PC-3 (cell line): ENCODE data around the gene FOXO3. TPM values are rescaled to one million over a fixed set of nuclear protein-coding genes. Genes with fewer than 3 reads are reported as not detected.

Source experiments
- ATAC-seq: fragments of 200-7000 bp; cut with Tn5 transposase; 2 replicates; pipeline ENCODE4 v1.9.1; 2020; ENCODE audit warnings: mild to moderate bottlenecking, moderate library complexity
- BruUV-seq: library from RNA; stranded (reverse); fragments of 400-500 nt; replicated peaks from 2 replicates; lab custom pipeline; 2021; lab: Mats Ljungman, UMichigan
- CTCF ChIA-PET: fragments of 300-600 bp; sonication (Branson Sonifier 250); formaldehyde crosslinking; loops from one replicate; lab custom pipeline; 2022; ENCODE audit warnings: antibody characterized with exemption; lab: Charles Lee
- POLR2A ChIA-PET: fragments of 300-600 bp; sonication (Branson Sonifier 250); formaldehyde crosslinking; loops from one replicate; lab custom pipeline; 2022; ENCODE audit warnings: antibody characterized with exemption; ENCODE audit not compliant: unreplicated experiment; lab: Charles Lee
- DNase-seq: peaks from one replicate; pipeline ENCODE4 v3.0.0-alpha.2; 2015
- H2AFZ ChIP-seq: fragments of 300-600 bp; sonication (generic); 2 replicates; pipeline ENCODE4 v1.6.0; 2016; ENCODE audit warnings: antibody characterized with exemption, low read length
- H3F3A ChIP-seq: fragments of 300-600 bp; sonication (generic); one replicate; pipeline ENCODE4 v1.6.0; 2017; ENCODE audit warnings: antibody characterized with exemption, low read length, control low read depth, mild to moderate bottlenecking; ENCODE audit not compliant: unreplicated experiment
- H3K27ac ChIP-seq: fragments of 300-600 bp; sonication (generic); 2 replicates; pipeline ENCODE4 v1.5.1; 2016; ENCODE audit warnings: mild to moderate bottlenecking, low read length
- H3K27me3 ChIP-seq: fragments of 300-600 bp; sonication (generic); 2 replicates; pipeline ENCODE4 v1.6.1; 2016; ENCODE audit warnings: low read length, mixed read lengths
- H3K36me3 ChIP-seq: fragments of 300-600 bp; sonication (generic); 2 replicates; pipeline ENCODE4 v1.6.1; 2016; ENCODE audit warnings: low read depth, mixed run types, low read length, mixed read lengths
- H3K4me1 ChIP-seq: fragments of 300-600 bp; sonication (generic); 2 replicates; pipeline ENCODE4 v1.5.1; 2016; ENCODE audit warnings: low read length; ENCODE audit not compliant: insufficient read depth
- H3K4me2 ChIP-seq: fragments of 300-600 bp; sonication (generic); 2 replicates; pipeline ENCODE4 v1.6.0; 2016; ENCODE audit warnings: low read length
- H3K4me3 ChIP-seq: fragments of 300-600 bp; sonication (generic); 2 replicates; pipeline ENCODE4 v1.5.1; 2016; ENCODE audit warnings: mild to moderate bottlenecking, low read length, mixed read lengths
- H3K79me2 ChIP-seq: fragments of 300-600 bp; sonication (generic); 2 replicates; pipeline ENCODE4 v1.6.1; 2017; ENCODE audit warnings: low read length, mixed read lengths
- H3K9ac ChIP-seq: fragments of 300-600 bp; sonication (generic); 2 replicates; pipeline ENCODE4 v1.6.0; 2016; ENCODE audit warnings: mild to moderate bottlenecking, low read length
- H3K9me2 ChIP-seq: fragments of 300-600 bp; sonication (generic); replicated peaks from 2 replicates; pipeline ENCODE4 v1.6.1; 2016; ENCODE audit warnings: mixed run types, low read length, mixed read lengths
- H3K9me3 ChIP-seq: fragments of 300-600 bp; sonication (generic); 2 replicates; pipeline ENCODE4 v1.6.1; 2016; ENCODE audit warnings: low read length, mixed read lengths
- H4K20me1 ChIP-seq: fragments of 300-600 bp; sonication (generic); 2 replicates; pipeline ENCODE4 v1.6.1; 2016; ENCODE audit warnings: low read length, mixed read lengths
- EZH2 ChIP-seq: fragments of 300-600 bp; sonication (generic); IDR thresholded peaks from one replicate; pipeline ENCODE4 v1.6.1; 2017; ENCODE audit warnings: antibody characterized with exemption, mild to moderate bottlenecking, low read length; ENCODE audit not compliant: unreplicated experiment
- EZH2phosphoT487 ChIP-seq: fragments of 300-600 bp; sonication (generic); IDR thresholded peaks from 2 replicates; pipeline ENCODE4 v1.6.1; 2018; ENCODE audit warnings: mild to moderate bottlenecking, antibody characterized with exemption, low read length, borderline replicate concordance
- intact Hi-C: fragments of 100-400 bp; cut with micrococcal nuclease; formaldehyde crosslinking; loops from 2 replicates; pipeline ENCODE4 v1.9.0; 2023
- total RNA-seq: library from RNA; depleted of rRNA; stranded (reverse); fragments of >200 nt; gene quantifications from 2 replicates; pipeline ENCODE4 v1.2.3, GENCODE V29; 2014
- TF ChIP-seq, protein P1 (sequence below): fragments of 300-600 bp; sonication (generic); conservative IDR thresholded peaks from 2 replicates; pipeline ENCODE4 v1.5.1; 2017; ENCODE audit warnings: antibody characterized with exemption, low read depth, mild to moderate bottlenecking, low read length

The FOXO3 gene
- total RNA-seq, 1 experiment from 2014 or later, result 12.8 TPM

DNA sequence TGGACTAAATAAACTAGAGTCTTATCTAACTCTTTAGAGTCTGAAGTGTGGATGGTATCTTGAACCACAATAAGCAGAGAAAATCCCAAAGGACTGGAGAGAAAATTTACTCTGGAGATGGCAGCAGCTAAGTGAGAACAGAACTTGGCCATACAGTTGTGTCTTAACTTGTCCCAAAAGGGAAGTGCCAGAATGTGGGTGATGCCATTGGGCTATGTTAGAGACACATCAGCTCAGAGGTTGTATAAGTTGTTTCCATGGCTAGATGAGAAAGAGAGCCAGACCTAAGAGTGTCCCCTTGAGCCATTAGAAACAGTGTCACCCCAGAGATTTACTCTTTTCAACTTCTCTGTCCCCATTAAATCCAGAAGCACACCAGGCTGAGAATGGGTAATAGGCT is 36.2 kb downstream of the FOXO3 start:
- Histone ChIP-seq H3K4me2 (no peak overlapping the region), H4K20me1 (peaks cover 21% of the 10 kb centered on the region; the same call in 1 of the 2 replicates)
- POLR2A ChIA-PET, result no interaction called here

DNA sequence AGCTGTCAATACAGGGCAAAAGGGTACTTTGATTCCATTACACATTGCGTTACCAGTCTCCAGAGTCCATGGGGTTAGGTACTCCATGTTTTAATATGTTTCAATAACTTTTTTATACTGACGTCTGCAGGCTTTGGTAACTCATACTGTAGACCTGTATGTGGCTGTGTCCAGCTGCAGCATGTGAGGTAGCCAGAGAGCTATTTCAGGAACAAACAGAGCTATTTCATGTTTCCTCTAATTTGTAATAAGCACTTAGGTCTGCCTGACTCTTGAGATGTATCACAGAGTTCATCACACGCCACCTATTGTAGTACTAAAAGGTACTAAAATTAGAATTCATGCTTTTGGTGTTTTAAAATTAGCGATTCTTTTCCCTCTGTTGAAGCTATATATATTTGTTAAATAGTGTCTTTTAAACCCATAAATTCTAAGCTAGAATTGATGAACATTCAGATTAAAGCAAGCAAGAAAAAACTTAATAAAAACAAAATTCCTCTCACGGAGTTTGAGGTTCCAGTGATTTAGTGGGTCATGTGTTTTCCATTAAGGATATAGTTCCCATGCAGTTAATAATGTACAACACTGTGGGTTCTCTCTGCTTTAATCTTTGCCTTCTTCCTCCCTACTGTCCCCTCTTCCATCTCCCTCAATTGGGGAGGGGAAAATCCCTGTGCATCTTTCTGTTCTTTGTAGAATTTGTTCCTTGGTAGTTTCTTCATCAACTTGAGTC is 37.0 kb downstream of the FOXO3 start:
- no peak overlapping the region for H3K27ac ChIP-seq
- ATAC-seq, result no peak
- H3F3A ChIP-seq, result no peaks in the 10 kb centered on the region
- H3K9me3 ChIP-seq, result no peaks in the 10 kb centered on the region
- peaks cover 21% of the 10 kb centered on the region; the same call in 1 of the 2 replicates for H4K20me1 ChIP-seq
- no peaks in the 10 kb centered on the region for H3K9me2 ChIP-seq
- H3K27me3 ChIP-seq, result no peaks in the 10 kb centered on the region
- no peak overlapping the region for H3K4me3 ChIP-seq
- H3K36me3 ChIP-seq, result no peaks in the 10 kb centered on the region
- intact Hi-C loops, result no loop called here
- no peak overlapping the region for H3K4me2 ChIP-seq
- H2AFZ ChIP-seq, result no peak overlapping the region
- ChIA-PET POLR2A (no interaction called here), CTCF (no interaction called here)
- H3K9ac ChIP-seq, result no peak overlapping the region
- peaks cover 93% of the 10 kb centered on the region for H3K79me2 ChIP-seq
- no TSS peak for BruUV-seq
- H3K4me1 ChIP-seq, result peaks cover 7% of the 10 kb centered on the region; the same call in 1 of the 2 replicates
- TF ChIP-seq, protein P1, sequence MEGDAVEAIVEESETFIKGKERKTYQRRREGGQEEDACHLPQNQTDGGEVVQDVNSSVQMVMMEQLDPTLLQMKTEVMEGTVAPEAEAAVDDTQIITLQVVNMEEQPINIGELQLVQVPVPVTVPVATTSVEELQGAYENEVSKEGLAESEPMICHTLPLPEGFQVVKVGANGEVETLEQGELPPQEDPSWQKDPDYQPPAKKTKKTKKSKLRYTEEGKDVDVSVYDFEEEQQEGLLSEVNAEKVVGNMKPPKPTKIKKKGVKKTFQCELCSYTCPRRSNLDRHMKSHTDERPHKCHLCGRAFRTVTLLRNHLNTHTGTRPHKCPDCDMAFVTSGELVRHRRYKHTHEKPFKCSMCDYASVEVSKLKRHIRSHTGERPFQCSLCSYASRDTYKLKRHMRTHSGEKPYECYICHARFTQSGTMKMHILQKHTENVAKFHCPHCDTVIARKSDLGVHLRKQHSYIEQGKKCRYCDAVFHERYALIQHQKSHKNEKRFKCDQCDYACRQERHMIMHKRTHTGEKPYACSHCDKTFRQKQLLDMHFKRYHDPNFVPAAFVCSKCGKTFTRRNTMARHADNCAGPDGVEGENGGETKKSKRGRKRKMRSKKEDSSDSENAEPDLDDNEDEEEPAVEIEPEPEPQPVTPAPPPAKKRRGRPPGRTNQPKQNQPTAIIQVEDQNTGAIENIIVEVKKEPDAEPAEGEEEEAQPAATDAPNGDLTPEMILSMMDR, result no peak
- TF ChIP-seq EZH2 (no peak), EZH2phosphoT487 (no peak)
- DNase-seq, result no peak

More for the DNA sequence above, 36.2 kb downstream of the FOXO3 start:
- H3F3A ChIP-seq, result no peaks in the 10 kb centered on the region
- H3K79me2 ChIP-seq, result peaks cover 93% of the 10 kb centered on the region
- DNase-seq, result no peak
- H3K4me1 ChIP-seq, result peaks cover 7% of the 10 kb centered on the region; the same call in 1 of the 2 replicates
- no TSS peak for BruUV-seq
- H3K36me3 ChIP-seq, result no peaks in the 10 kb centered on the region
- ATAC-seq, result no peak
- H3K9me3 ChIP-seq, result no peaks in the 10 kb centered on the region
- H3K9ac ChIP-seq, result no peak overlapping the region
- H3K27me3 ChIP-seq, result no peaks in the 10 kb centered on the region
- H3K4me3 ChIP-seq, result no peak overlapping the region
- H3K9me2 ChIP-seq, result no peaks in the 10 kb centered on the region
- intact Hi-C loops, result no loop called here
- no peak overlapping the region for H3K27ac ChIP-seq
- no peak overlapping the region for H2AFZ ChIP-seq
- CTCF ChIA-PET, result no interaction called here
- TF ChIP-seq EZH2phosphoT487 (no peak), EZH2 (no peak)
- TF ChIP-seq, protein P1, result no peak

DNA sequence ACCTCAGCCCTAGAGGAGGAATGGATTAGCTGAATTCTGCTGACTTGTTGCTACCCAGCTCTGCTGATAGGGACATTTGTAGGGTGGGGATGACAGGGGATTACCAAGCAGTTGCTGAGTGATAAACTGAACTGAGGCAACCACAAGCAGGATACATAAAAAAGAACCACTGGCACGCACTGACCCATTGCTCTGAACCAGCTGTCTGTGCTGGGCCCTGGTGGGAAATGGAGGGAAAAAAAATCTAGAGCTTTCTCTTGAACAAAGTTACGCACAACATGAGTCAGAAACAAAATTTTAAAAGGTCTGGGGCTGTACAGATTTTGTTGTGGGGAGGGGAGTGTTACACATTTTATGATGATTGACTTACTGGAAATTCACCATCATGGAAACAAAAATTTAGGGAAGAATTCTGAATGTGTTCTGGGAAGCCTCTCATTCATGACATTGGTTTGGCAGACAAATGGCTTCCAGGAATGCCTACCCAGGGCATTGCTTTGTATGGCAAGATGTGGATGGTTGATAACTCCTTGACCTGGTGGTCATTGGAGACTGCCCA is 37.7 kb downstream of the FOXO3 start:
- Histone ChIP-seq H4K20me1 (peaks cover 21% of the 10 kb centered on the region; the same call in 1 of the 2 replicates), H3K4me1 (peaks cover 7% of the 10 kb centered on the region; the same call in 1 of the 2 replicates), H3K79me2 (peaks cover 93% of the 10 kb centered on the region), H3K9me2 (no peaks in the 10 kb centered on the region), H3K9ac (no peak overlapping the region), H3K9me3 (no peaks in the 10 kb centered on the region), H3F3A (no peaks in the 10 kb centered on the region), H3K4me3 (no peak overlapping the region), H3K27me3 (no peaks in the 10 kb centered on the region), H3K27ac (no peak overlapping the region), H3K36me3 (no peaks in the 10 kb centered on the region), H3K4me2 (no peak overlapping the region), H2AFZ (no peak overlapping the region)
- intact Hi-C loops, result no loop called here
- ChIA-PET POLR2A (no interaction called here), CTCF (no interaction called here)
- no TSS peak for BruUV-seq
- DNase-seq (no peak), ATAC-seq (no peak)
- TF ChIP-seq EZH2phosphoT487 (no peak), EZH2 (no peak)
- TF ChIP-seq, protein P1, result no peak
